B cell (primary cell): ENCODE measurements around the gene ADRM1.

Experiments
- EZH2 ChIP-seq: IDR thresholded peaks from 2 replicates; pipeline ENCODE4 v1.6.1; 2012; ENCODE audit warnings: borderline replicate concordance, low read depth, mild to moderate bottlenecking, moderate library complexity, low read length; ENCODE audit not compliant: insufficient read depth, poor library complexity, severe bottlenecking
- TF ChIP-seq, protein P1 (sequence below): fragments of 200-600 bp; IDR thresholded peaks from one replicate; pipeline ENCODE4 v1.8.0; 2022; ENCODE audit warnings: antibody characterized with exemption, mild to moderate bottlenecking

DNA sequence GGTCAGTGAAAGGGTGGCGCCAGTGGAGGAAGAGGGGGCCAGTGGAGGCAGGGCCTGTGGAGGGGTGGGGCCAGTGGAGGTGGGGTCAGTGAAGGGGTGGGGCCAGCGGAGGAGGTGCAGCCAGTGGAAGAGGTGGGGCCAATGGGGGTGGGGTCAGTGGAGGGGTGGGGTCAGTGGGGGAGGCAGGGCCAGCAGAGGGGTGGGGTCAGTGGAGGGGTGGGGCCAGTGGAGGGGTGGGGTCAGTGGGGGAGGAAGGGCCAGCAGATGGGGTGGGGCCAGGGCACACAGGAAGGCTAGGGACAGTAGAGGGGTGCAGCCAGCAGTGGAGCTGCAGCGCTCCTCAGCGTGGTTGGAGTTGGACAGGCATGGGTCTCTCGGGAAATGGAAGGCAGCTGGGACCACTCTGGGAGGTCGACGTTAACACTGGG is 18.7 kb downstream of the ADRM1 start:
- TF ChIP-seq, protein P1, sequence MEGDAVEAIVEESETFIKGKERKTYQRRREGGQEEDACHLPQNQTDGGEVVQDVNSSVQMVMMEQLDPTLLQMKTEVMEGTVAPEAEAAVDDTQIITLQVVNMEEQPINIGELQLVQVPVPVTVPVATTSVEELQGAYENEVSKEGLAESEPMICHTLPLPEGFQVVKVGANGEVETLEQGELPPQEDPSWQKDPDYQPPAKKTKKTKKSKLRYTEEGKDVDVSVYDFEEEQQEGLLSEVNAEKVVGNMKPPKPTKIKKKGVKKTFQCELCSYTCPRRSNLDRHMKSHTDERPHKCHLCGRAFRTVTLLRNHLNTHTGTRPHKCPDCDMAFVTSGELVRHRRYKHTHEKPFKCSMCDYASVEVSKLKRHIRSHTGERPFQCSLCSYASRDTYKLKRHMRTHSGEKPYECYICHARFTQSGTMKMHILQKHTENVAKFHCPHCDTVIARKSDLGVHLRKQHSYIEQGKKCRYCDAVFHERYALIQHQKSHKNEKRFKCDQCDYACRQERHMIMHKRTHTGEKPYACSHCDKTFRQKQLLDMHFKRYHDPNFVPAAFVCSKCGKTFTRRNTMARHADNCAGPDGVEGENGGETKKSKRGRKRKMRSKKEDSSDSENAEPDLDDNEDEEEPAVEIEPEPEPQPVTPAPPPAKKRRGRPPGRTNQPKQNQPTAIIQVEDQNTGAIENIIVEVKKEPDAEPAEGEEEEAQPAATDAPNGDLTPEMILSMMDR, result no peak
- TF ChIP-seq EZH2, result no peak
